GM12891 (cell line): ENCODE results near the gene CEACAM20.

Experiments
- PAX5 ChIP-seq: IDR thresholded peaks from 2 replicates; pipeline ENCODE4 v1.6.1; 2011; ENCODE audit warnings: low read length, moderate library complexity, mild to moderate bottlenecking; ENCODE audit not compliant: insufficient read depth, severe bottlenecking
- POLR2A ChIP-seq: IDR thresholded peaks from 2 replicates; pipeline ENCODE4 v1.6.1; 2011; ENCODE audit warnings: low read depth, low read length, control low read depth
- POLR2AphosphoS5 ChIP-seq: IDR thresholded peaks from 2 replicates; pipeline ENCODE4 v1.6.1; 2011; ENCODE audit warnings: low read depth, low read length, control low read depth
- POU2F2 ChIP-seq: IDR thresholded peaks from 2 replicates; pipeline ENCODE4 v1.6.1; 2011; ENCODE audit warnings: low read depth, mild to moderate bottlenecking, control low read depth, low read length, moderate library complexity
- SPI1 ChIP-seq: IDR thresholded peaks from 2 replicates; pipeline ENCODE4 v1.6.1; 2011; ENCODE audit warnings: low read depth, low read length, control low read depth
- TAF1 ChIP-seq: IDR thresholded peaks from 2 replicates; pipeline ENCODE4 v1.6.1; 2011; ENCODE audit warnings: low read depth, low read length, control low read depth

DNA sequence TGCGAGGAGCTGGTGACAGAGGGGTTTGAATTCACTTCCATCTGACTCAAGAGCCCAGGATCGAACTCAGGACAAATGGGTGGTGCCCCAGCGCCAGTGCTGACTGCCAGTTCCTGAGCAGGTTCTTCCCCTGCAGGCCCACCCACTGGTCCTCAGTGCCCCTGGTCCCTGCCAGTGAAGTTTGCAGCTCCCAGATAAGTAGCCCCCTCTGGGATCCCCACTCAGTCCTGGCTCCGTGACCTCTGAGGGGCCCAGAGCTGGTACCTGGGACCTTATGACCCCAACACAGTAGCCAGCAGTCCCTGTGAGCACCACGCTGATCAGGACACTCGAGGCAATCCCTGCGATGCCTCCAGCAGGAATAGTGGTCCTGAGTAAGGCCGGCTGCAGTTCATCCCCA lies 11.3 kb upstream of the CEACAM20 start:
- TF ChIP-seq POLR2A = no peak
- TF ChIP-seq TAF1 = no peak
- TF ChIP-seq POLR2AphosphoS5 = no peak
- TF ChIP-seq POU2F2 = no peak
- TF ChIP-seq SPI1 = no peak
- no peak for TF ChIP-seq PAX5
